HepG2 (cell line): Measurements from ENCODE around the gene CNNM2. TPM values are rescaled to one million over a fixed set of nuclear protein-coding genes. Genes with fewer than 3 reads are reported as not detected.

Source experiments
- ATF7 ChIP-seq, 2 experiments: fragments of 450-650 bp in 1 of 2; sonication (generic) in 1 of 2; formaldehyde crosslinking in 1 of 2; IDR thresholded peaks; 2 replicates each; pipeline versions ENCODE4 v1.4.0 to v1.6.1; 2016 to 2020; ENCODE audit warnings: antibody characterized with exemption in 1 of 2, mild to moderate bottlenecking in 1 of 2, missing genetic modification reagents in 1 of 2
- BHLHE40 ChIP-seq: IDR thresholded peaks from 2 replicates; pipeline ENCODE4 v1.6.1; 2011; ENCODE audit warnings: low read length, improper control_type of control experiment
- GATAD1 ChIP-seq: IDR thresholded peaks from 2 replicates; pipeline ENCODE4 v1.6.1; 2016; ENCODE audit warnings: missing genetic modification reagents, missing compliant biosample characterization
- GRHL1 ChIP-seq: sonication (generic); formaldehyde crosslinking; conservative IDR thresholded peaks from 2 replicates; pipeline ENCODE4 v1.8.0; 2022; ENCODE audit warnings: missing genetic modification reagents
- HMGA1 ChIP-seq: sonication (generic); formaldehyde crosslinking; conservative IDR thresholded peaks from 2 replicates; pipeline ENCODE4 v1.4.0; 2020; ENCODE audit warnings: missing genetic modification reagents
- HMGXB4 ChIP-seq, 2 experiments: sonication (generic) in 1 of 2; formaldehyde crosslinking in 1 of 2; IDR thresholded peaks; 2 replicates each; pipeline versions ENCODE4 v1.4.0 to v1.6.1; 2018 to 2020; ENCODE audit warnings: missing genetic modification reagents in 2 of 2, borderline replicate concordance in 1 of 2, low read depth in 1 of 2, mild to moderate bottlenecking in 1 of 2, missing biosample characterization in 1 of 2
- MEF2D ChIP-seq: sonication (generic); formaldehyde crosslinking; IDR thresholded peaks from 2 replicates; pipeline ENCODE4 v1.5.1; 2020; ENCODE audit warnings: mild to moderate bottlenecking, missing genetic modification reagents
- PCBP2 ChIP-seq: fragments of 200-400 bp; formaldehyde crosslinking; optimal IDR thresholded peaks from 2 replicates; pipeline ENCODE3; 2018; ENCODE audit warnings: low read length, low read depth; ENCODE audit not compliant: poor library complexity, severe bottlenecking
- SCMH1 ChIP-seq: sonication (generic); formaldehyde crosslinking; IDR thresholded peaks from 2 replicates; pipeline ENCODE4 v1.9.0; 2021; ENCODE audit warnings: missing genetic modification reagents, mild to moderate bottlenecking, borderline replicate concordance
- SNAPC2 ChIP-seq: sonication (generic); formaldehyde crosslinking; IDR thresholded peaks from 2 replicates; pipeline ENCODE4 v1.8.1; 2022; ENCODE audit warnings: mild to moderate bottlenecking, missing genetic modification reagents
- XRCC5 ChIP-seq: fragments of 200-400 bp; formaldehyde crosslinking; optimal IDR thresholded peaks from 2 replicates; pipeline ENCODE3; 2017; ENCODE audit warnings: mild to moderate bottlenecking, low read length
- ZNF570 ChIP-seq: sonication (generic); formaldehyde crosslinking; IDR thresholded peaks from 2 replicates; pipeline ENCODE4 v1.4.0; 2020; ENCODE audit warnings: mild to moderate bottlenecking, missing genetic modification reagents, borderline replicate concordance
- polyA plus RNA-seq, 8 experiments: library from polyadenylated mRNA; depleted of rRNA in 3 of 8; stranded (reverse) in 7 of 8; unstranded in 1 of 8; fragments of >200 nt; fragmentation: Illumina TruSeq in 4 of 8; extraction: Trizol in 4 of 8; gene quantifications; 2 replicates each; pipeline versions ENCODE4 v1.2.1 to v1.2.3, GENCODE V29; 2011 to 2016; ENCODE audit warnings: low read depth in 4 of 8, missing spikeins in 1 of 8, mixed read lengths in 1 of 8; ENCODE audit not compliant: insufficient read depth in 1 of 8
- total RNA-seq, 5 experiments: library from RNA; depleted of rRNA; stranded (reverse); fragments of >200 nt; fragmentation: Illumina TruSeq; extraction: Trizol; gene quantifications; 2 replicates each; pipeline ENCODE4 v1.2.3, GENCODE V29; 2016; ENCODE audit warnings: low read depth in 1 of 5
- TF ChIP-seq, protein P1 (sequence below): sonication (generic); formaldehyde crosslinking; conservative IDR thresholded peaks from 2 replicates; pipeline ENCODE4 v1.8.1; 2023; ENCODE audit warnings: missing genetic modification reagents
- TF ChIP-seq, protein P2 (sequence below): sonication (generic); formaldehyde crosslinking; IDR thresholded peaks from 2 replicates; pipeline ENCODE4 v1.5.0; 2020; ENCODE audit warnings: mild to moderate bottlenecking, missing genetic modification reagents
- TF ChIP-seq, protein P3 (sequence below): IDR thresholded peaks from 2 replicates; pipeline ENCODE4 v1.6.1; 2016; ENCODE audit warnings: low read depth, missing genetic modification reagents, missing compliant biosample characterization

CNNM2 gene
- total and polyA plus RNA-seq, 2 of the 13 experiments (the other 11 are each of a cell fraction or from before 2014, with no cell fraction given) = 7.1 to 9.0 TPM

GRCh38 chr10:103120977-103121735 is 203.1 kb downstream of the CNNM2 start (continued):
- TF ChIP-seq HMGA1 = no peak
- TF ChIP-seq, protein P1, sequence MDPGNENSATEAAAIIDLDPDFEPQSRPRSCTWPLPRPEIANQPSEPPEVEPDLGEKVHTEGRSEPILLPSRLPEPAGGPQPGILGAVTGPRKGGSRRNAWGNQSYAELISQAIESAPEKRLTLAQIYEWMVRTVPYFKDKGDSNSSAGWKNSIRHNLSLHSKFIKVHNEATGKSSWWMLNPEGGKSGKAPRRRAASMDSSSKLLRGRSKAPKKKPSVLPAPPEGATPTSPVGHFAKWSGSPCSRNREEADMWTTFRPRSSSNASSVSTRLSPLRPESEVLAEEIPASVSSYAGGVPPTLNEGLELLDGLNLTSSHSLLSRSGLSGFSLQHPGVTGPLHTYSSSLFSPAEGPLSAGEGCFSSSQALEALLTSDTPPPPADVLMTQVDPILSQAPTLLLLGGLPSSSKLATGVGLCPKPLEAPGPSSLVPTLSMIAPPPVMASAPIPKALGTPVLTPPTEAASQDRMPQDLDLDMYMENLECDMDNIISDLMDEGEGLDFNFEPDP = no peak
- TF ChIP-seq MEF2D = no peak
- TF ChIP-seq PCBP2 = no peak
- TF ChIP-seq GRHL1 (CRISPR knock-in tag) = no peak
- no peak for TF ChIP-seq GATAD1
- no peak for TF ChIP-seq SCMH1 (CRISPR knock-in tag)
- no peak for TF ChIP-seq ATF7 (IDR thresholded peaks at IDR 0.05)
- no peak for TF ChIP-seq ATF7 (CRISPR knock-in tag; IDR thresholded peaks at IDR 0.05)
- TF ChIP-seq SNAPC2 (CRISPR knock-in tag) = no peak
- no peak for TF ChIP-seq XRCC5
- TF ChIP-seq BHLHE40 = no peak
- TF ChIP-seq, protein P2, sequence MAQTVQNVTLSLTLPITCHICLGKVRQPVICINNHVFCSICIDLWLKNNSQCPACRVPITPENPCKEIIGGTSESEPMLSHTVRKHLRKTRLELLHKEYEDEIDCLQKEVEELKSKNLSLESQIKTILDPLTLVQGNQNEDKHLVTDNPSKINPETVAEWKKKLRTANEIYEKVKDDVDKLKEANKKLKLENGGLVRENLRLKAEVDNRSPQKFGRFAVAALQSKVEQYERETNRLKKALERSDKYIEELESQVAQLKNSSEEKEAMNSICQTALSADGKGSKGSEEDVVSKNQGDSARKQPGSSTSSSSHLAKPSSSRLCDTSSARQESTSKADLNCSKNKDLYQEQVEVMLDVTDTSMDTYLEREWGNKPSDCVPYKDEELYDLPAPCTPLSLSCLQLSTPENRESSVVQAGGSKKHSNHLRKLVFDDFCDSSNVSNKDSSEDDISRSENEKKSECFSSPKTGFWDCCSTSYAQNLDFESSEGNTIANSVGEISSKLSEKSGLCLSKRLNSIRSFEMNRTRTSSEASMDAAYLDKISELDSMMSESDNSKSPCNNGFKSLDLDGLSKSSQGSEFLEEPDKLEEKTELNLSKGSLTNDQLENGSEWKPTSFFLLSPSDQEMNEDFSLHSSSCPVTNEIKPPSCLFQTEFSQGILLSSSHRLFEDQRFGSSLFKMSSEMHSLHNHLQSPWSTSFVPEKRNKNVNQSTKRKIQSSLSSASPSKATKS (CRISPR knock-in tag) = no peak
- TF ChIP-seq, protein P3, sequence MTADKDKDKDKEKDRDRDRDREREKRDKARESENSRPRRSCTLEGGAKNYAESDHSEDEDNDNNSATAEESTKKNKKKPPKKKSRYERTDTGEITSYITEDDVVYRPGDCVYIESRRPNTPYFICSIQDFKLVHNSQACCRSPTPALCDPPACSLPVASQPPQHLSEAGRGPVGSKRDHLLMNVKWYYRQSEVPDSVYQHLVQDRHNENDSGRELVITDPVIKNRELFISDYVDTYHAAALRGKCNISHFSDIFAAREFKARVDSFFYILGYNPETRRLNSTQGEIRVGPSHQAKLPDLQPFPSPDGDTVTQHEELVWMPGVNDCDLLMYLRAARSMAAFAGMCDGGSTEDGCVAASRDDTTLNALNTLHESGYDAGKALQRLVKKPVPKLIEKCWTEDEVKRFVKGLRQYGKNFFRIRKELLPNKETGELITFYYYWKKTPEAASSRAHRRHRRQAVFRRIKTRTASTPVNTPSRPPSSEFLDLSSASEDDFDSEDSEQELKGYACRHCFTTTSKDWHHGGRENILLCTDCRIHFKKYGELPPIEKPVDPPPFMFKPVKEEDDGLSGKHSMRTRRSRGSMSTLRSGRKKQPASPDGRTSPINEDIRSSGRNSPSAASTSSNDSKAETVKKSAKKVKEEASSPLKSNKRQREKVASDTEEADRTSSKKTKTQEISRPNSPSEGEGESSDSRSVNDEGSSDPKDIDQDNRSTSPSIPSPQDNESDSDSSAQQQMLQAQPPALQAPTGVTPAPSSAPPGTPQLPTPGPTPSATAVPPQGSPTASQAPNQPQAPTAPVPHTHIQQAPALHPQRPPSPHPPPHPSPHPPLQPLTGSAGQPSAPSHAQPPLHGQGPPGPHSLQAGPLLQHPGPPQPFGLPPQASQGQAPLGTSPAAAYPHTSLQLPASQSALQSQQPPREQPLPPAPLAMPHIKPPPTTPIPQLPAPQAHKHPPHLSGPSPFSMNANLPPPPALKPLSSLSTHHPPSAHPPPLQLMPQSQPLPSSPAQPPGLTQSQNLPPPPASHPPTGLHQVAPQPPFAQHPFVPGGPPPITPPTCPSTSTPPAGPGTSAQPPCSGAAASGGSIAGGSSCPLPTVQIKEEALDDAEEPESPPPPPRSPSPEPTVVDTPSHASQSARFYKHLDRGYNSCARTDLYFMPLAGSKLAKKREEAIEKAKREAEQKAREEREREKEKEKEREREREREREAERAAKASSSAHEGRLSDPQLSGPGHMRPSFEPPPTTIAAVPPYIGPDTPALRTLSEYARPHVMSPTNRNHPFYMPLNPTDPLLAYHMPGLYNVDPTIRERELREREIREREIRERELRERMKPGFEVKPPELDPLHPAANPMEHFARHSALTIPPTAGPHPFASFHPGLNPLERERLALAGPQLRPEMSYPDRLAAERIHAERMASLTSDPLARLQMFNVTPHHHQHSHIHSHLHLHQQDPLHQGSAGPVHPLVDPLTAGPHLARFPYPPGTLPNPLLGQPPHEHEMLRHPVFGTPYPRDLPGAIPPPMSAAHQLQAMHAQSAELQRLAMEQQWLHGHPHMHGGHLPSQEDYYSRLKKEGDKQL (CRISPR knock-in tag) = no peak
- peak in 1 of 2 experiments; percentile 16; a peak in 1 of 4 replicates for TF ChIP-seq HMGXB4 (CRISPR knock-in tag; IDR thresholded peaks at IDR 0.05; ENCODE audit: borderline replicate concordance in 1 of 2, low read depth in 1 of 2)
- no peak for TF ChIP-seq ZNF570 (CRISPR knock-in tag)
